Measurements from ENCODE around the gene SPARCL1. TPM values are rescaled to one million over a fixed set of nuclear protein-coding genes. Genes with fewer than 3 reads are reported as not detected.
"Not testable (repeated sequence)": the region's sequence is repeated elsewhere in the genome, so short reads cannot be mapped to it uniquely, and the experiment has no call there.

SPARCL1 gene
- total and polyA plus RNA-seq, 2 of the 13 experiments (the other 11 are each of a cell fraction or from before 2014, with no cell fraction given), result 0.04 TPM; not detected in 1

GRCh38 chr4:87488666-87489065, 40.5 kb downstream of the SPARCL1 start:
- H3K9ac ChIP-seq (ENCODE audit: insufficient read depth, low read depth, low read length); H4K20me1 ChIP-seq (ENCODE audit: insufficient read depth, low read length); H2AFZ ChIP-seq (ENCODE audit: low read length); in situ Hi-C loops (cut with HindIII; ENCODE audit: extremely low pct_ligation_motif_present, low pct_unique_long_range_greater_than_20kb); BruUV-seq (replicated peaks); POLR2A ChIA-PET; H3K27ac ChIP-seq (ENCODE audit: extremely low read length, insufficient read depth, low read length); H3K79me2 ChIP-seq (ENCODE audit: insufficient read depth, low read length); intact Hi-C loops (cut with micrococcal nuclease; ENCODE audit: unreplicated experiment); H3K4me3 ChIP-seq (replicated peaks in 1 of 3; ENCODE audit: insufficient read depth in 1 of 3, low read depth in 2 of 3, low read length in 3 of 3); CTCF ChIA-PET (ENCODE audit: low intra/inter-chr PET ratio, low total read pairs); FAIRE-seq; H3K36me3 ChIP-seq (replicated peaks in 1 of 2; ENCODE audit: control insufficient read depth in 1 of 2, insufficient read depth in 2 of 2, low read length in 2 of 2); H3K9me3 ChIP-seq (ENCODE audit: low read length); H3K27me3 ChIP-seq (ENCODE audit: control insufficient read depth in 1 of 2, insufficient read depth in 2 of 2, low read length in 2 of 2); TF ChIP-seq FOXA1 (IDR thresholded peaks at IDR 0.05): not testable (repeated sequence)
- H3K4me2 ChIP-seq (ENCODE audit: low read depth, low read length), result peak overlapping the region; percentile 5; the same call in 1 of the 2 replicates
- ATAC-seq (peak; percentile 48; the same call in 2 of the 3 replicates), DNase-seq (ENCODE audit: low spot score) (peak; percentile 24)
- peaks cover 27% of the 10 kb centered on the region for H3K4me1 ChIP-seq (ENCODE audit: insufficient read depth, low read length)
- TF ChIP-seq FOXA1 (CRISPR knock-in tag; IDR thresholded peaks at IDR 0.05) (peak; percentile 25; the same call in 1 of the 2 replicates), YY1 (IDR thresholded peaks at IDR 0.05; ENCODE audit: insufficient read depth, insufficient replicate concordance, low read depth, low read length) (peak; percentile 15), PRMT3 (CRISPR knock-in tag; IDR thresholded peaks at IDR 0.05; ENCODE audit: borderline replicate concordance, low read depth) (0 out of 2 replicates have a peak, but pooled peaks have one; percentile 24), ZNF281 (CRISPR knock-in tag; IDR thresholded peaks at IDR 0.05; ENCODE audit: borderline replicate concordance) (peak; percentile 49; the same call in 1 of the 2 replicates), ZMYM4 (CRISPR knock-in tag; IDR thresholded peaks at IDR 0.05) (0 out of 2 replicates have a peak, but pooled peaks have one; percentile 42)
- 14% methylated on average over 1 of the region's 4 CpGs for WGBS (ENCODE audit: low lambda C conversion rate)

- in situ Hi-C loops (cut with HindIII; ENCODE audit: extremely low pct_ligation_motif_present, low pct_unique_long_range_greater_than_20kb); FAIRE-seq: not testable (repeated sequence)
Observed at GRCh38 chr4:87483247-87483646, 45.9 kb downstream of the SPARCL1 start.

More at GRCh38 chr4:87483247-87483646, 45.9 kb downstream of the SPARCL1 start:
- H3K9me3 ChIP-seq (ENCODE audit: low read length); H2AFZ ChIP-seq (ENCODE audit: low read length); H3K27ac ChIP-seq (ENCODE audit: extremely low read length, insufficient read depth, low read length); BruUV-seq (replicated peaks); H3K4me2 ChIP-seq (ENCODE audit: low read depth, low read length); H3K4me3 ChIP-seq (replicated peaks in 1 of 3; ENCODE audit: insufficient read depth in 1 of 3, low read depth in 2 of 3, low read length in 3 of 3); H3K9ac ChIP-seq (ENCODE audit: insufficient read depth, low read depth, low read length); H3K79me2 ChIP-seq (ENCODE audit: insufficient read depth, low read length); ATAC-seq; DNase-seq (ENCODE audit: low spot score); POLR2A ChIA-PET; H3K36me3 ChIP-seq (replicated peaks in 1 of 2; ENCODE audit: control insufficient read depth in 1 of 2, insufficient read depth in 2 of 2, low read length in 2 of 2); H3K4me1 ChIP-seq (ENCODE audit: insufficient read depth, low read length); H4K20me1 ChIP-seq (ENCODE audit: insufficient read depth, low read length); intact Hi-C loops (cut with micrococcal nuclease; ENCODE audit: unreplicated experiment); H3K27me3 ChIP-seq (ENCODE audit: control insufficient read depth in 1 of 2, insufficient read depth in 2 of 2, low read length in 2 of 2); CTCF ChIA-PET (ENCODE audit: low intra/inter-chr PET ratio, low total read pairs): not testable (repeated sequence)
